Spleen (tissue), 11 donors: ENCODE data around the gene YPEL1. TPM values are rescaled to one million over a fixed set of nuclear protein-coding genes. Genes with fewer than 3 reads are reported as not detected.

Experiments
- DNase-seq: peaks from one replicate; pipeline ENCODE4 v3.0.0-alpha.2; 2020
- H3K27ac ChIP-seq, 8 donors: fragments of 200-600 bp; sonication (generic) in 7 of 8; 1 replicate in 4 of 8; 2 replicates in 4 of 8; pipeline versions ENCODE4 v1.5.0 to v1.8.0; 2016 to 2021; ENCODE audit warnings: inconsistent platforms in 4 of 8, mild to moderate bottlenecking in 4 of 8, moderate library complexity in 1 of 8
- H3K27me3 ChIP-seq, 7 donors: fragments of 200-600 bp; sonication (generic) in 6 of 7; replicated peaks in 1 of 7; 1 replicate in 4 of 7; 2 replicates in 3 of 7; pipeline versions ENCODE4 v1.5.0 to v1.8.0; 2016 to 2021; ENCODE audit warnings: inconsistent platforms in 3 of 7, mild to moderate bottlenecking in 1 of 7
- H3K36me3 ChIP-seq, 6 donors: fragments of 200-600 bp; sonication (generic) in 5 of 6; 1 replicate in 4 of 6; 2 replicates in 2 of 6; pipeline versions ENCODE4 v1.5.0 to v1.8.0; 2016 to 2021; ENCODE audit warnings: inconsistent platforms in 2 of 6
- H3K4me1 ChIP-seq, 6 donors: fragments of 200-600 bp; sonication (generic) in 5 of 6; 1 replicate in 3 of 6; 2 replicates in 3 of 6; pipeline versions ENCODE4 v1.5.0 to v1.8.0; 2016 to 2021; ENCODE audit warnings: inconsistent platforms in 3 of 6
- H3K4me3 ChIP-seq, 8 donors: fragments of 200-600 bp; sonication (generic) in 7 of 8; 1 replicate in 4 of 8; 2 replicates in 4 of 8; pipeline versions ENCODE4 v1.5.0 to v1.8.0; 2016 to 2021; ENCODE audit warnings: inconsistent platforms in 4 of 8, mild to moderate bottlenecking in 4 of 8, moderate library complexity in 2 of 8
- H3K9me3 ChIP-seq, 8 donors: fragments of 200-600 bp; sonication (generic) in 7 of 8; 1 replicate in 4 of 8; 2 replicates in 4 of 8; pipeline versions ENCODE4 v1.5.0 to v1.8.0; 2016 to 2021; ENCODE audit warnings: inconsistent platforms in 4 of 8
- POLR2A ChIP-seq, 3 donors: fragments of 450-650 bp; IDR thresholded peaks; one replicate each; pipeline ENCODE4 v1.5.1; 2017; ENCODE audit warnings: antibody characterized with exemption in 3 of 3, mild to moderate bottlenecking in 1 of 3
- POLR2AphosphoS5 ChIP-seq, 3 donors: sonication (generic); formaldehyde crosslinking; IDR thresholded peaks; one replicate each; pipeline ENCODE4 v1.5.1; 2017; ENCODE audit warnings: antibody characterized with exemption in 3 of 3
- WGBS, 5 donors: extraction: QIAGEN DNeasy Blood & Tissue Kit in 3 of 5; methylation state at CpG; one replicate each; pipeline versions ENCODE4 v1.1.5 to v1.1.7; 2013 to 2018; 5-methylcytosine and 5-hydroxymethylcytosine counted together
- intact Hi-C: fragments of 100-400 bp; cut with DNase I; formaldehyde crosslinking; loops from one replicate; pipeline ENCODE4 v1.15.0; 2023; ENCODE audit warnings: low total_unique reads
- polyA plus RNA-seq, 3 donors: library from polyadenylated mRNA; stranded (reverse); fragments of 200-250 nt; gene quantifications; one replicate each; pipeline ENCODE4 v1.2.1, GENCODE V29; 2013
- total RNA-seq, 7 donors: library from RNA; depleted of rRNA in 3 of 7; stranded (reverse); fragments of >200 nt in 3 of 7; fragmentation: NEBNext Ultra II Directional in 4 of 7; extraction: Animal tissue kit (Norgen Biotek cat#: 25700) in 4 of 7; gene quantifications; one replicate each; pipeline versions ENCODE4 v1.1.0 to v1.2.1, GENCODE V29; 2016 to 2021
- TF ChIP-seq, protein P1 (sequence below), 11 experiments: fragments of 200-600 bp in 7 of 11; fragments of 450-650 bp in 4 of 11; sonication (generic) in 4 of 11; IDR thresholded peaks in 8 of 11; conservative IDR thresholded peaks in 3 of 11; 1 replicate in 7 of 11; 2 replicates in 4 of 11; pipeline versions ENCODE4 v1.4.0 to v1.8.0; 2016 to 2021; ENCODE audit warnings: antibody characterized with exemption in 11 of 11, inconsistent platforms in 4 of 11, mild to moderate bottlenecking in 1 of 11
- donor health status: healthy with polysubstance abuse.
- donor health status: DM: no; HTN: no; CAD: no; lungs with moderate emphysema.
- donor health status: DM: no; HTN: no; CAD: no.
- donor health status: Bipolar disorder and iron deficiency.
- donor health status: healthy.
- donor health status: DM: no; HTN: no; CAD: no.
- donor health status: DM: yes; HTN: yes; CAD: no.

The YPEL1 gene
- total and polyA plus RNA-seq, 10 donors: 4.8 to 21.3 (median 11.0) TPM

GRCh38 chr22:21652547-21653545 is 82.7 kb downstream of the YPEL1 start:
- peak overlapping the region; percentile 45 to 86 (median 62) for H3K4me3 ChIP-seq
- no peaks in the 10 kb centered on the region for H3K27me3 ChIP-seq
- peak overlapping the region in 2 of 8 donors; percentile 20 to 56 for H3K27ac ChIP-seq
- peaks cover 4 to 44% (median 36%) of the 10 kb centered on the region in 6 donors for H3K4me1 ChIP-seq
- TF ChIP-seq, protein P1, sequence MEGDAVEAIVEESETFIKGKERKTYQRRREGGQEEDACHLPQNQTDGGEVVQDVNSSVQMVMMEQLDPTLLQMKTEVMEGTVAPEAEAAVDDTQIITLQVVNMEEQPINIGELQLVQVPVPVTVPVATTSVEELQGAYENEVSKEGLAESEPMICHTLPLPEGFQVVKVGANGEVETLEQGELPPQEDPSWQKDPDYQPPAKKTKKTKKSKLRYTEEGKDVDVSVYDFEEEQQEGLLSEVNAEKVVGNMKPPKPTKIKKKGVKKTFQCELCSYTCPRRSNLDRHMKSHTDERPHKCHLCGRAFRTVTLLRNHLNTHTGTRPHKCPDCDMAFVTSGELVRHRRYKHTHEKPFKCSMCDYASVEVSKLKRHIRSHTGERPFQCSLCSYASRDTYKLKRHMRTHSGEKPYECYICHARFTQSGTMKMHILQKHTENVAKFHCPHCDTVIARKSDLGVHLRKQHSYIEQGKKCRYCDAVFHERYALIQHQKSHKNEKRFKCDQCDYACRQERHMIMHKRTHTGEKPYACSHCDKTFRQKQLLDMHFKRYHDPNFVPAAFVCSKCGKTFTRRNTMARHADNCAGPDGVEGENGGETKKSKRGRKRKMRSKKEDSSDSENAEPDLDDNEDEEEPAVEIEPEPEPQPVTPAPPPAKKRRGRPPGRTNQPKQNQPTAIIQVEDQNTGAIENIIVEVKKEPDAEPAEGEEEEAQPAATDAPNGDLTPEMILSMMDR (IDR thresholded peaks at IDR 0.05 in 8 of 11, conservative IDR thresholded peaks at IDR 0.05 in 3 of 11): no peak
- TF ChIP-seq POLR2A (IDR thresholded peaks at IDR 0.05): no peak
- TF ChIP-seq POLR2AphosphoS5 (IDR thresholded peaks at IDR 0.05): no peak
- peaks cover 0 to 21% (median 0%) of the 10 kb centered on the region in 6 donors for H3K36me3 ChIP-seq
- intact Hi-C loops: no loop called here
- DNase-seq: no peak
- WGBS, 5 donors: 32 to 66% (median 36%) methylated on average over 10 to 40 of the region's 40 CpGs
- no peaks in the 10 kb centered on the region for H3K9me3 ChIP-seq

GRCh38 chr22:21652010-21652546 is 83.5 kb downstream of the YPEL1 start:
- peak overlapping the region in 3 of 8 donors; percentile 20 to 56 (median 24) for H3K27ac ChIP-seq
- peak overlapping the region; percentile 45 to 86 (median 62) for H3K4me3 ChIP-seq
- DNase-seq: peak; percentile 95
- H3K9me3 ChIP-seq: no peaks in the 10 kb centered on the region
- H3K4me1 ChIP-seq: peaks cover 4 to 38% (median 31%) of the 10 kb centered on the region in 6 donors
- no peak for TF ChIP-seq POLR2A (IDR thresholded peaks at IDR 0.05)
- peak in 2 of 3 donors; percentile 52 to 74 for TF ChIP-seq POLR2AphosphoS5 (IDR thresholded peaks at IDR 0.05)
- TF ChIP-seq, protein P1 (IDR thresholded peaks at IDR 0.05 in 8 of 11, conservative IDR thresholded peaks at IDR 0.05 in 3 of 11): peak in 1 of 11 experiments; percentile 24
- intact Hi-C loops: no loop called here
- WGBS, 5 donors: 0 to 1% (median 1%) methylated on average over 20 to 44 of the region's 44 CpGs
- no peaks in the 10 kb centered on the region for H3K27me3 ChIP-seq
- H3K36me3 ChIP-seq: peaks cover 0 to 21% (median 0%) of the 10 kb centered on the region in 6 donors

- H3K27ac ChIP-seq: peak overlapping the region in 2 of 8 donors; percentile 34 to 56
- WGBS, 5 donors: 0 to 1% (median 1%) methylated on average over 26 to 29 of the region's 29 CpGs
- H3K4me3 ChIP-seq: peak overlapping the region; percentile 45 to 86 (median 62)
- H3K36me3 ChIP-seq: peaks cover 0 to 21% (median 0%) of the 10 kb centered on the region in 6 donors
- DNase-seq: no peak
- TF ChIP-seq POLR2A (IDR thresholded peaks at IDR 0.05): no peak
- no peak for TF ChIP-seq POLR2AphosphoS5 (IDR thresholded peaks at IDR 0.05)
- TF ChIP-seq, protein P1 (IDR thresholded peaks at IDR 0.05 in 8 of 11, conservative IDR thresholded peaks at IDR 0.05 in 3 of 11): no peak
- H3K27me3 ChIP-seq: no peaks in the 10 kb centered on the region
- no peaks in the 10 kb centered on the region for H3K9me3 ChIP-seq
- intact Hi-C loops: no loop called here
- peaks cover 4 to 38% (median 31%) of the 10 kb centered on the region in 6 donors for H3K4me1 ChIP-seq
Measured at GRCh38 chr22:21651521-21652009, 84.0 kb downstream of the YPEL1 start.
